HS-5 (cell line): Measurements from ENCODE around the gene TMA7B.
"Not testable (repeated sequence)": the region's sequence is repeated elsewhere in the genome, so short reads cannot be mapped to it uniquely, and the experiment has no call there.

Experiments
- DNase-seq: peaks from one replicate; pipeline ENCODE4 v3.0.0-alpha.2; 2012; ENCODE audit warnings: low read depth

The TMA7B gene

DNA sequence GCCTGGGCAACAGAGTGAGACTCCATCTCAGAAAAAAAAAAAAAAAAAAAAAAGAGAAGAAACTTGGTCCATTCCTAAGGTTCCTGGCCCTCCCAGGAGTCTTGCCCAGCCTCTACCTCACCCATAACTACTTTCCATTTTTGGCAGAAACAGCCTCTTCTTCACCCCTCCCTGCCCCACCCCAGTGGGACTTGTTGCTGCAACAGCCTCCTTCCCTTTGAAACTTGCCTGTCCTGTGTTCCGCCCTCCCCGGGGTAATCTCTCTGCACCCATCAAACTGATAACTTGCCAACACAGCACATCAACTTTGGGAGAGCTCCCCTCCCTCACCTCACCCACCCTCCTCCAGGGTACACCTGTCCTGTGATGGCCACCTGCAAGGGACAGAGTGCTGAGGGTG, 24.5 kb downstream of the TMA7B start:
- no peak for DNase-seq

DNA sequence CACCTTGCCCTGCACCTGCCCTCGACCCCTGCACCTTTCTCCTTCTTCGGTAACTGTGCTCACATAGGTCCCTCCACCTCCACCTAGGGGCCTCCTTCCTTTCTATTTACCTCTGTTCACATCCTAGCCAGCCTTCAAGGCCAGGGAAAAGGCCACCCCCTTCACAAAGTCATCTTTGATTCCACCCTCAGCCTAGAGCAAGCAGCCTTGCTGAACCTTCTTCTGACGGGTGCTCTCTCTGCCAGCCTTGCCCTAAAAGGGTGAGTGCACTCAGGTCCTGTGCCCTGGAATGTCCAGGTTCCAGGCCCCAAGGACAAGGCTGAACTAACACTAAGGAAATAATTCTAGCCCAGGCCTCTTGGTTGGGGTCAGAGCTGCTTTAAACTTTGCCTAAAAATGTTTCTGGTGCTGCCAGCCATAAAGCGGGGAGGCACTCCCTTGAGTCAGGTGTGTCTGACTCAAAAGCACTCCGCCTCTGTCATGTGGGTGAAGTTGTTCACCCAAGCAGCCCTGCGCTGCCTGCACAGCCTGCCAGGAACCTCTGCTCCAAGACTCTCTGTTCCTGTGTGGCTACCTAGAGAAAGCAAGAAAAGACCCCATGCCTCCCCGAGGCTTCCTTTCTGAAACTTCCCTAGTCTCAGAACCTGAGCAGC, 25.3 kb downstream of the TMA7B start:
- no peak for DNase-seq

DNA sequence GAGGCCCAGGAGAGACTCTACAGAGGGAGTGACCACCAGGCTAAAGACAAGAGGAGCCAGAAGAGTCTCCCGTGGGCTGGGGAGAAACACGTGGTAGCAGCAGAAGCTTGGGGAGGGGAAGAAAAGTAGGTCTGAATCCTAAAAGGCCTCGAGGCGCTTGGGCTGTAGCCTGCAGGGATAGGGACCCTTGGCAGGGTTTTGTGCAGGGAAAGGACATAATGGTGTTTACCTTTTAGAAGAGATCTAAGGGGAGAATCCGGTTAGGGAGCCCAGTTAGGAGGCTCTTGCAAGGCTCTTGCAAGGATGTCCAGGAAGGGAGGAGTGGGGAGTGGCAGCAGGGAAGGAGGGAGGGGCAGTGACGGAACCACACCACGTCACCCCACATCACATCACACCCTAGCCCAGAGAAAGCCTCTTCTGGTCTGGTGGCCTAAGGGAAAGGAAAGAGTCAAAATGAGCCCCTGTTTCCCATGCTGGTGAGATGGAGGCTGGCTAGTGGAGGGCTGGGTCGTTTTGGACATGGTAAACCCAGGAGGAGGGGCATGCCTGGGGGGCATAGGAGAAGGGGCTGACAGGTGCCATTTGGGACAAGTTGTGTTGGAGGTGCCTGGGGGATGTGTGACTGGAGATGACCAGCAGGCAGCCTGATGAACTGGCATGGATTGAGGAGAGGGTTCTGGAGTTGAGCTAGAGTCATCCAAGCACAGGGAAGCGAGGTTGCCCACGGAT, 28.4 kb downstream of the TMA7B start:
- DNase-seq = no peak

DNA sequence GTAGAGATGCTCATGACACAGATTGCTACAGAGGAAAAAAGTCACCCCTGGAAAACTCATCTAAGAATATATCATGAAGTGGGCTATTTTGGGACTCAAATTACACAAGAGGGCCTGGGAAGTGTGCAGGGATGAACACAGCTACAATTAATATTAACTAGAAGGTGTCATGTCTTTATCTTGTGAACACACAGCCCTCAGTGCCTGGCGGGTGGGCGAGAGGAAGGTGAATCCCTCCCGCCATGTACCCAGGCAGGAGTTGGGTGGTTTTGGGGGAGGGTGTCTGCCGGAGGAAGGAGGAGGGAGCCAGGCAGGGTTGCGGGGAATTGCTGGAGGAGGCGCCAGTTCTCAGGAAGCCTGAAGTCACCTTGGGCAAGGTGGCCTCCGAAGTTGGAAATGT, 29.4 kb downstream of the TMA7B start:
- no peak for DNase-seq

- DNase-seq = no peak
Measured at GRCh38 chr22:39990686-39991085, 30.5 kb downstream of the TMA7B start.

GRCh38 chr22:39991159-39991860, 31.1 kb downstream of the TMA7B start:
- DNase-seq = no peak

DNA sequence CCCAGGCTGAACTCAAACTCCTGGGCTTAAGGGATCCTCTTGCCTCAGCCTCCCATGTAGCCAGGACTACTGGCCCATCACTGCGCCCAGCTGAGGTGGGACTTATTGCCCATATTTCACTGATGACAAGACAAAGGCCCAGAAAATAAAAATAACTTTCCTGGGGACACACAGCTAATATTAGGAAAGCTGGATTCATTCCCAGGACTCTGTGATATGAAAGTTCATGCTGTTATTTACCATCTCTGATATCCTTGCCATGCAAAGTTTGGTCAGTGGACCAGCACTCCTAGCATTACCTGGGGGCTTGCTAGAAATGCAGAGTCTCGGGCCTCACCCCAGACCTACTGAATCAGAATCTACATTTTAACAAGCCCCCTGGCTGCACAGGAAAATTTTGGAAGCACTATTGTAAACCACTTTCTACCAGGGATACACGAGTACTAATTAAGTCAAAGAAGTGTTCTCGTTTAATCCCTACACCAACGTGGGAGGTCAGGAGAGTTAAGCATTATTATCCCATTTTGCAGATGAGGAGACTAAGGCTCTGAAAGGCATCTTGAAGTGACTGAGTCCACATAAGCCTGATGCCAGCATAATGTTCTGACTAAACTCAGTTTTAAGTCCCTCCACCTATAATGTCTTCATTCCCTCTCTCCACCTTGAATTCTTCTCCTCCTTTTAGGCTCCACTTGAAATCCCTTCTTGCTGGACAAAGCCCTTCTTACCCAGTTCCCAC, 32.1 kb downstream of the TMA7B start:
- DNase-seq = no peak

GRCh38 chr22:39992894-39993293, 32.7 kb downstream of the TMA7B start:
- not testable (repeated sequence) for DNase-seq

DNA sequence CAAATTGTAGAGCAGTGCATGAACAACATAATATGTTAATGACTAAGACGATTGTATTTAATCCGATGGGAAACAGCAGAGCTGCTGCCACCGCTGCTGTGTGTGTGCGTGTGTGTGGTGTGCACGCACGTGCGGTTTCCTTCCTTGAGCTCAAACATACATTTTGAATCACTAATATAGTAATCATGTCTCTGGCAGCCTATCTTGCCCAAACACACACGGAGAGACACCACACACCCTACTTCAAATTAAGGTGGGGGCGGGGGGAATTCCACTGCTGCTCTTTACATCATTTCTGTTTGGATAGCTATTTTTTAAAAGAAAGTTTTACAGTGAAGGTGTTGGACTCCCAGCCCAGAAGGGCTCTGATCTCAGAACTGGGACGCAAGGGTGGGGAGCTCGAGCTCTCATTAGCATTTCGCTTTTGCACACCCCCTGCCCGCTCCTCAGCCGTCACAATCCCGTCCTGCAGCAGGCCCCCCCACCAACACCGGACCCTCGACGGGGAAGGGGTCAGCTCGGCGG, 33.9 kb downstream of the TMA7B start:
- DNase-seq = no peak

- DNase-seq = no peak
Measured at GRCh38 chr22:39994566-39995392, 34.6 kb downstream of the TMA7B start, which contains the start of gene FAM83F. Gene FAM83F (plus strand): TSS chr22:39994954. CDS start chr22:39995043, 89 bp downstream.

GRCh38 chr22:39995393-39996252, 35.4 kb downstream of the TMA7B start:
- no peak for DNase-seq

DNA sequence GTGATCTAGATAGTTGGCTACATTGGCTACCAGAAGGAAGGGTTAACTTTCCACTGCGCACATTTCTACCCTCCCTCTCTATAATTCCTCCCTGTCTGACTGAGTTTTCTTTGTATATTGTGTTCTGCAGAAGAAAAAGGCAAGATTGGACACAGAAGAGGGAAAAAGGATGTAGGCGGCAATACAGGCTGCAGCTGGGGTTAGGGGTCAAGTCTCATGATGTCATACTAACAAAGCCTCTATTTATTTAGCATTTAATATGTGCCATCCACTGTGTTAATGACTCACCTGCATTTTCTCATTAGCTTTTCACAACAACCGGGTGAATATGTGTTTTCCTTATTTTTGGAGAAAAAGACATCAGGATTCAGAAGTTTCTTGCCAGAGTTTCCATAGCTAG, 36.5 kb downstream of the TMA7B start:
- DNase-seq = no peak

- no peak for DNase-seq
Measured at GRCh38 chr22:39997421-39997820, 37.2 kb downstream of the TMA7B start.

DNA sequence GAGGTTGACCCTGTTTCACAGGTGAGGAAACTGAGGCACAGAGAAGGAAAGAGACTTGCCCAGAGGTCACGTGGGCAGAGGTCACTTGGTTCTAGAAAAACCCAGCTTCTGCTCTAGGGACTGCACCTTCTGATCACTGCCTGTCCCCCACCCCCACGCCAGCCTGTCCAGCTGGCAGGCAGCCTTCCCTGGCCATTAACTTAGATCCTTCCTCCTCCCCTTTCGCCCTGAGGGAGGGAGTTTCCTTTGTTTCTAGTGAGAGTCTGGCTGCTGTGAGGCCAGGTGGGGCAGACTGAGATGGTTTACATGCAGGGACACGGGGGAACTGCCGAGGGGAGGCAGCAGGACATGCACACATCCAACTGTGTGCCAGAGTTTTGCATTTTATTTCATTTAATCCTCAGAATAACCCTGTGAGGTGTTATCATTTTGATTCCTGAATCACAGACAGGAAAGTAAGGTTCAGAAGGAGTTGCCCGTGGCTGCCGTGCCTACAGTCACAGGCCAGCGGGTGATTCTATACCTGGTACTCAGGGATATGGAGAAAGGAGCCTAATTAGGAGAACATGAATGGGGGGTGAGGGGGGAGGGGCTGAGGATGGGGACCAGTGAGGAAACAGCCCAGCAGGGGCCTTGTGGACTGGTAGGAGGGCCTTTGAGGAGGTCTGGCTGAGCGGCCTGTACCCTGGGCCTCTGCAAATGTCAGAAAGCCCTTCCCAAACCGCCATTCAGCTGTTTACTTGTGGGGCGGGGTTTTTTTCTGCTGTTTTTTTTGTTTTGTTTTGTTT, 37.9 kb downstream of the TMA7B start:
- DNase-seq = no peak

DNA sequence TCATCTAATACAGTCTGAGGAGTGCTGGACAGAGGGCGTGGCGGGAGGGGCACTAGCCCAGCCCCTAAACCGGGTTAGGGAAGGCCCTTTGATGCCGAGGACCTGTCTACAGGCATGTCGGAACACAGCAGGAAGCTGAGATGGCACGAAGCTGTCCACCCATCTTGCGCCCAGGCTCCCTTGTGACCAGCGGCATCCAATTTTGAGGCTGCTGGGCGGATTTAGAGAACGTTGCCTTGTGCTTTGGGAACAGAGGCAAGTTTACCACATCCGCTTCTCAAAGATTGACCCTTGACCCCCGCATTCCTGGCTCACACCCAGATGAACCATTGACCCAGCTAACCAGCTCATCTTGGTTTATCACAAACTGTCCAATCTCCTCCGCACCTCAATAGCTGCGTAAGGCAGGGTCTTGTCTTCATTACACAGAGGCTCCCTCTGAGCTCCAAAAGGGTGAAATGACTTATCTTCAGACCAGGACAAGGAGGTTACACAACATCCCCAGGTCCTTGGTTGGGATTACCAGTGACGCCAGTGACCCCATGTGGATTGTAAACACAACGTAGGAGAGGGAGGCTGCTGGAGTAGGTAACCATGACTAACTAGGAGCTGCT, 39.1 kb downstream of the TMA7B start:
- no peak for DNase-seq

- no peak for DNase-seq
Measured at GRCh38 chr22:40000171-40000570, 40.0 kb downstream of the TMA7B start.

DNA sequence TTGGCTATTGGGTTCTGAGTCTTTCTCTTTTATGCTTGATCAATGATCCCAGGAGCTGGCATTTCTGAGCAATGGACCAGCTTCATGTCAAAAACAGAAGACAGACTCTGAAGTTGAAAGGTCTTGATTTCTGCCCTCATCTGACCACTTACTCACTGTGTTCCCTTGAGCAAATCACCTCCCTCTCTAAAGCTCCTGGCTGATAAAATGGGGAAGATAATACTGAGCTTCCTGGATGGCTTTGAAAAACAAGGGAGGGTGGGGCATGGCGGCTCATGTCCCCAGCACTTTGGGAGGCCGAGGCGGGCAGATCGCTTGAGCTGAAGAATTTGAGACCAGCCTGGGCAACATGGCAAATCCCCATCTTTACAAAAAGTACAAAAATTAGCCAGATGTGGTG, 40.9 kb downstream of the TMA7B start:
- no peak for DNase-seq

DNA sequence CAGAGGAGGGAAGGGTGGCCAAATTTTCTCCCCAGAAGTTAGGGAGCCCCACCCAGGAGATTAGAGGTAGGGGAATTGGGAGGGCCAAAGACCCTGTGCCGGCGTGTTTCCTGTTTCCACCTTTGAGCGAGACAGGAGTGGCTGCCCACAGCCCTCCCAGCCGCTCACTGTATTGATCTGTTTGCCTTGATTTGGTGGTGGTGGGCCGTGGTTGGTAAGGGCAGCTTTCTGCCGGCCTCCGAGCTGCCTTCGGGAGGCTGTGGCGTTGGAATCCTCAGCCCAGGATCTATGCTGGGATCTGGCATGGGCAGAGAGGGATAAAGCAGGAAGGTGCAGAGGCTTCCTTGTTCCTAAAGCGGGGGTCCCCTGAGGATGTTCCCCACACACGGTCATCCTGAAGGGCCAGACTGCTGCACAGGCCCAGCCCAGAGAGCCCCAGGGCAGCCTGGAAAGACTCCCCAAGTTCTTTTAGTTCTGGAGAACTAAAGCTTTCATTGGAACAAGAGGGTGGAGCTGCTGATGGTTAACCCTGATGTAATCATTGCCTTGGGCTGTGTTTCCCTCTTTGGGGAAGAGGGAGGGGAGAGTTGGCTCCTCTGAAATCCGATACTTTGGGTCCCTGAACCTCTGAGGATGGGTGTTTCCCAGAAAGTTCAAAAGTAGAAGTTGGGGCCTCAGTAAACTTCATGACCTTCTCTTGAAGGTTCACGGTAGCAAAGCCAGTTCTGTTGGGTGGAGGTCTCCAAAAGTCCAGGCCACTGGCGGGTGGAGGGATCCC, 41.8 kb downstream of the TMA7B start:
- no peak for DNase-seq
